ENCODE measurements around the gene MYO1B. TPM values are rescaled to one million over a fixed set of nuclear protein-coding genes. Genes with fewer than 3 reads are reported as not detected.

The MYO1B gene
- total and polyA plus RNA-seq, 10 of the 15 experiments (the other 5 are each of a cell fraction or from before 2014, with no cell fraction given), result 0.10 to 4.2 (median 1.6) TPM

- Histone ChIP-seq H3K4me3 (no peak overlapping the region), H2AFZ (ENCODE audit: control insufficient read depth, low read depth, low read length) (no peak overlapping the region), H3K9me3 (replicated peaks; ENCODE audit: control insufficient read depth, insufficient read depth, low read length) (no peaks in the 10 kb centered on the region), H3K27me3 (replicated peaks in 1 of 2; ENCODE audit: control insufficient read depth in 2 of 2, insufficient read depth in 2 of 2, low read length in 1 of 2) (no peaks in the 10 kb centered on the region; a peak in 1 of 4 replicates), H4K20me1 (ENCODE audit: control insufficient read depth, insufficient read depth) (no peaks in the 10 kb centered on the region), H3K27ac (ENCODE audit: control insufficient read depth, insufficient read depth) (no peak overlapping the region), H3K9ac (ENCODE audit: control insufficient read depth, insufficient read depth, low read length) (no peak overlapping the region), H3K4me2 (ENCODE audit: control insufficient read depth, insufficient read depth) (no peak overlapping the region), H3K36me3 (ENCODE audit: control insufficient read depth in 2 of 2, insufficient read depth in 2 of 2, low read length in 1 of 2) (no peaks in the 10 kb centered on the region), H3K79me2 (ENCODE audit: control insufficient read depth, insufficient read depth, low read length) (no peaks in the 10 kb centered on the region), H3K4me1 (ENCODE audit: control insufficient read depth, insufficient read depth, low read length) (no peaks in the 10 kb centered on the region)
- ChIA-PET CTCF (interaction anchor here (0.7 to 1.0 kb wide), 3 partner anchors 97 to 263 kb away, joined by 3 read pairs; no protein-coding TSS in a partner anchor), POLR2A (no interaction called here), SMC1A (ENCODE audit: uncharacterized antibody, unreplicated experiment) (interaction anchor here (0.5 to 1.7 kb wide), 3 partner anchors 11 to 97 kb away, joined by 3 to 5 read pairs (median 3); no protein-coding TSS in a partner anchor), RAD21 (ENCODE audit: unreplicated experiment) (no interaction called here)
- DNase-seq (ENCODE audit: low read depth, low spot score), result no peak
- no peak for ATAC-seq
- in situ Hi-C loops (cut with MboI), result no loop called here
- no peak for FAIRE-seq
- intact Hi-C loops (cut with micrococcal nuclease; ENCODE audit: unreplicated experiment), result no loop called here
- WGBS (ENCODE audit: insufficient coverage, insufficient replicate concordance, low lambda C conversion rate, missing lambda C conversion rate), result 11% methylated on average over 6 of the region's 6 CpGs
- no peak for TF ChIP-seq HCFC1 (IDR thresholded peaks at IDR 0.05; ENCODE audit: low read length)
- TF ChIP-seq, protein P1, sequence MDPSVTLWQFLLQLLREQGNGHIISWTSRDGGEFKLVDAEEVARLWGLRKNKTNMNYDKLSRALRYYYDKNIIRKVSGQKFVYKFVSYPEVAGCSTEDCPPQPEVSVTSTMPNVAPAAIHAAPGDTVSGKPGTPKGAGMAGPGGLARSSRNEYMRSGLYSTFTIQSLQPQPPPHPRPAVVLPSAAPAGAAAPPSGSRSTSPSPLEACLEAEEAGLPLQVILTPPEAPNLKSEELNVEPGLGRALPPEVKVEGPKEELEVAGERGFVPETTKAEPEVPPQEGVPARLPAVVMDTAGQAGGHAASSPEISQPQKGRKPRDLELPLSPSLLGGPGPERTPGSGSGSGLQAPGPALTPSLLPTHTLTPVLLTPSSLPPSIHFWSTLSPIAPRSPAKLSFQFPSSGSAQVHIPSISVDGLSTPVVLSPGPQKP (IDR thresholded peaks at IDR 0.05; ENCODE audit: low read depth, low read length), result no peak
- no peak for TF ChIP-seq ZBTB4 (CRISPR knock-in tag; IDR thresholded peaks at IDR 0.05)
- no peak for TF ChIP-seq SMAD1 (IDR thresholded peaks at IDR 0.05; ENCODE audit: low read depth, partially characterized antibody)
- no TSS peak for BruUV-seq (replicated peaks)
These were observed 69.6 kb downstream of the MYO1B start for GRCh38 chr2:191314697-191315364.

All from GM12878 (cell line).